SK-N-MC (cell line): Measurements from ENCODE around the gene HLA-DQB1.

Experiments
- EZH2 ChIP-seq: fragments of 200-600 bp; sonication (generic); IDR thresholded peaks from one replicate; pipeline ENCODE4 v1.6.1; 2017; ENCODE audit warnings: antibody characterized with exemption
- POLR2AphosphoS5 ChIP-seq: IDR thresholded peaks from 2 replicates; pipeline ENCODE4 v1.6.1; 2012; ENCODE audit warnings: mild to moderate bottlenecking, low read depth, low read length, borderline replicate concordance

DNA sequence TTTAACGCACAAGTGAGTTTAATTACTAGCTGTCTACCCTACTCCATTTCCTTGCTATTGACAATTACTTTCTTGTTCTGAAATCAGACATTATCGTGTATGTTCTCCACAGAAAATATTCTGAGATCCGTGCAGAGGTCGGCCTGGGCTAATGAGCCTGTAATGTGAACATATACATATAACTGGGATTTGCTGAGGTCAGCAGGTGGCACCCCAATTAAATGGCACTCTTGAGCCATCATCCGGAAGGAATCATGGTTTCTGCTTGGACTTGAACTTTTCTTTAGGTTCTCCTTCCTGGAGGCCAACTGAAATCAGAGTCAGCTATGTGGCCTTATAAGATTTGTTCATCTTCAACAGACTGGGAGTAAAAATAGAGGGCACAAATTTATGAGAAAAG lies 3.6 kb downstream of the HLA-DQB1 start:
- no peak for TF ChIP-seq EZH2
- no peak for TF ChIP-seq POLR2AphosphoS5
